B cell (primary cell): ENCODE results near the gene SERPINI2. TPM values are rescaled to one million over a fixed set of nuclear protein-coding genes. Genes with fewer than 3 reads are reported as not detected.

ENCODE experiments used
- ATAC-seq: fragments of 200-7000 bp; cut with Tn5 transposase; one replicate; pipeline ENCODE4 v1.10.0; 2021; ENCODE audit warnings: low read depth, mild to moderate bottlenecking, moderate number of reproducible peaks, moderate library complexity
- CTCF ChIA-PET: fragments of 350-600 bp; sonication (Branson Sonifier 250); formaldehyde crosslinking; loops from one replicate; lab custom pipeline; 2021; ENCODE audit warnings: antibody characterized with exemption, inconsistent platforms; lab: Charles Lee
- POLR2A ChIA-PET: fragments of 350-600 bp; sonication (Branson Sonifier 250); formaldehyde crosslinking; loops from one replicate; lab custom pipeline; 2021; ENCODE audit warnings: antibody characterized with exemption; lab: Charles Lee
- DNase-seq: peaks from one replicate; pipeline ENCODE4 v3.0.0; 2013
- H2AFZ ChIP-seq: 2 replicates; pipeline ENCODE4 v1.6.1; 2012; ENCODE audit warnings: mild to moderate bottlenecking, low read depth, low read length; ENCODE audit not compliant: insufficient read depth, poor library complexity, severe bottlenecking
- H3K27ac ChIP-seq, 2 donors: 1 replicate in 1 of 2; 2 replicates in 1 of 2; pipeline ENCODE4 v1.5.1; 2012 to 2013; ENCODE audit warnings: low read length in 2 of 2, mild to moderate bottlenecking in 2 of 2, moderate library complexity in 1 of 2
- H3K27me3 ChIP-seq, 4 experiments: fragments of 200-600 bp in 1 of 4; sonication (generic) in 1 of 4; replicated peaks in 1 of 4; 1 replicate in 2 of 4; 2 replicates in 2 of 4; pipeline versions ENCODE4 v1.6.1 to v1.7.0; 2013 to 2016; ENCODE audit warnings: low read length in 3 of 4, mild to moderate bottlenecking in 2 of 4, mixed read lengths in 1 of 4, moderate library complexity in 1 of 4; ENCODE audit not compliant: insufficient read depth in 4 of 4, control insufficient read depth in 3 of 4; ENCODE audit errors: control extremely low read depth in 1 of 4
- H3K36me3 ChIP-seq, 2 experiments: replicated peaks in 1 of 2; 1 replicate in 1 of 2; 2 replicates in 1 of 2; pipeline versions ENCODE4 v1.6.1 to v1.7.1; 2013; ENCODE audit warnings: low read length in 1 of 2; ENCODE audit not compliant: insufficient read depth in 2 of 2, control insufficient read depth in 1 of 2; ENCODE audit errors: control extremely low read depth in 1 of 2, extremely low read depth in 1 of 2
- H3K4me1 ChIP-seq, 2 donors: fragments of 200-600 bp in 1 of 2; sonication (generic) in 1 of 2; 1 replicate in 1 of 2; 2 replicates in 1 of 2; pipeline versions ENCODE4 v1.5.1 to v1.6.1; 2013 to 2017; ENCODE audit warnings: low read length in 2 of 2; ENCODE audit not compliant: control insufficient read depth in 2 of 2, insufficient read depth in 2 of 2
- H3K4me2 ChIP-seq: replicated peaks from 2 replicates; pipeline ENCODE3; 2012; ENCODE audit warnings: mild to moderate bottlenecking, low read depth, low read length; ENCODE audit not compliant: poor library complexity, severe bottlenecking
- H3K4me3 ChIP-seq, 5 experiments: fragments of 200-600 bp in 1 of 5; sonication (generic) in 1 of 5; 1 replicate in 3 of 5; 2 replicates in 2 of 5; pipeline versions ENCODE4 v1.5.1 to v1.7.0; 2011 to 2016; ENCODE audit warnings: low read length in 4 of 5, mild to moderate bottlenecking in 4 of 5, low read depth in 2 of 5, control low read depth in 1 of 5, moderate library complexity in 1 of 5; ENCODE audit not compliant: insufficient read depth in 1 of 5; ENCODE audit errors: control extremely low read depth in 1 of 5, extremely low read depth in 1 of 5
- H3K79me2 ChIP-seq: fragments of 200-600 bp; sonication (generic); one replicate; pipeline ENCODE4 v1.6.0; 2016; ENCODE audit warnings: low read length; ENCODE audit not compliant: control insufficient read depth, insufficient read depth
- H3K9ac ChIP-seq: fragments of 200-600 bp; sonication (generic); 2 replicates; pipeline ENCODE4 v1.6.1; 2017; ENCODE audit warnings: mild to moderate bottlenecking, low read length, moderate library complexity
- H3K9me3 ChIP-seq, 3 donors: one replicate each; pipeline versions ENCODE4 v1.6.1 to v1.7.1; 2013; ENCODE audit warnings: low read length in 2 of 3; ENCODE audit not compliant: control insufficient read depth in 2 of 3, insufficient read depth in 1 of 3; ENCODE audit errors: control extremely low read depth in 1 of 3
- H4K20me1 ChIP-seq: 2 replicates; pipeline ENCODE4 v1.6.0; 2012; ENCODE audit warnings: mild to moderate bottlenecking, low read length; ENCODE audit not compliant: insufficient read depth, control insufficient read depth, poor library complexity, severe bottlenecking
- H3K27ac Mint-ChIP-seq: one replicate; pipeline ENCODE4 v1.8.0; 2021; ENCODE audit warnings: mixed read lengths
- H3K27me3 Mint-ChIP-seq: one replicate; pipeline ENCODE4 v1.8.0; 2021; ENCODE audit warnings: mixed read lengths
- H3K4me1 Mint-ChIP-seq: one replicate; pipeline ENCODE4 v1.8.0; 2021; ENCODE audit warnings: mixed read lengths
- H3K4me3 Mint-ChIP-seq: one replicate; pipeline ENCODE4 v1.8.0; 2021; ENCODE audit warnings: mixed read lengths
- H3K9me3 Mint-ChIP-seq: one replicate; pipeline ENCODE4 v1.8.0; 2022; ENCODE audit warnings: mixed read lengths; ENCODE audit not compliant: insufficient read depth
- CTCF ChIP-seq: fragments of 200-600 bp; IDR thresholded peaks from one replicate; pipeline ENCODE4 v1.8.0; 2022; ENCODE audit warnings: antibody characterized with exemption, mild to moderate bottlenecking
- EZH2 ChIP-seq: IDR thresholded peaks from 2 replicates; pipeline ENCODE4 v1.6.1; 2012; ENCODE audit warnings: borderline replicate concordance, low read depth, mild to moderate bottlenecking, moderate library complexity, low read length; ENCODE audit not compliant: insufficient read depth, poor library complexity, severe bottlenecking
- WGBS: methylation state at CpG from one replicate; pipeline ENCODE4 v1.1.5; 2013; ENCODE audit warnings: missing lambda C conversion rate; ENCODE audit not compliant: insufficient coverage; 5-methylcytosine and 5-hydroxymethylcytosine counted together
- intact Hi-C: fragments of 100-400 bp; cut with micrococcal nuclease; formaldehyde crosslinking; loops from one replicate; pipeline ENCODE4 v1.10.0; 2022
- polyA plus RNA-seq: library from polyadenylated mRNA; depleted of rRNA; stranded (reverse); fragments of >200 nt; gene quantifications from 2 replicates; pipeline ENCODE4 v1.2.3, GENCODE V29; 2012
- total RNA-seq, 2 donors: library from RNA; stranded (reverse); fragments of 120-200 nt in 1 of 2; gene quantifications; 1 replicate in 1 of 2; 2 replicates in 1 of 2; pipeline versions ENCODE4 v1.2.3 to v1.2.4, GENCODE V29; 2013 to 2022

The SERPINI2 gene
- total and polyA plus RNA-seq, 2 donors (not counting 1 experiment from before 2014, with no cell fraction given) = not detected

- no peak overlapping the region for H3K4me3 Mint-ChIP-seq
- H3K9me3 ChIP-seq = no peaks in the 10 kb centered on the region
These were observed 32.6 kb downstream of the SERPINI2 start for GRCh38 chr3:167441256-167441655.

More at GRCh38 chr3:167441256-167441655, 32.6 kb downstream of the SERPINI2 start:
- Histone ChIP-seq H3K9ac (no peak overlapping the region), H3K36me3 (no peaks in the 10 kb centered on the region), H4K20me1 (no peaks in the 10 kb centered on the region), H3K27ac (no peak overlapping the region), H3K4me3 (no peak overlapping the region), H2AFZ (no peak overlapping the region), H3K4me1 (no peaks in the 10 kb centered on the region), H3K79me2 (no peaks in the 10 kb centered on the region), H3K27me3 (no peaks in the 10 kb centered on the region), H3K4me2 (no peak overlapping the region)
- H3K4me1 Mint-ChIP-seq = no peaks in the 10 kb centered on the region
- H3K27me3 Mint-ChIP-seq = no peaks in the 10 kb centered on the region
- no CpG with 5 or more reads among the region's 2 CpGs for WGBS
- TF ChIP-seq EZH2 (no peak), CTCF (no peak)
- H3K27ac Mint-ChIP-seq = no peak overlapping the region
- ATAC-seq (no peak), DNase-seq (no peak)
- H3K9me3 Mint-ChIP-seq = no peaks in the 10 kb centered on the region
- CTCF ChIA-PET = no interaction called here
- intact Hi-C loops = no loop called here
- POLR2A ChIA-PET = no interaction called here
